HUDEP-2 (cell line): ENCODE measurements around the gene NCOA1.
"Not testable (repeated sequence)": the region's sequence is repeated elsewhere in the genome, so short reads cannot be mapped to it uniquely, and the experiment has no call there.

Experiments used
- DNase-seq, 76 experiments: peaks; one replicate each; lab custom pipeline; 2025; ENCODE audit not compliant: unreplicated experiment in 76 of 76; lab: John Stamatoyannopoulos, UW

Gene NCOA1

DNA sequence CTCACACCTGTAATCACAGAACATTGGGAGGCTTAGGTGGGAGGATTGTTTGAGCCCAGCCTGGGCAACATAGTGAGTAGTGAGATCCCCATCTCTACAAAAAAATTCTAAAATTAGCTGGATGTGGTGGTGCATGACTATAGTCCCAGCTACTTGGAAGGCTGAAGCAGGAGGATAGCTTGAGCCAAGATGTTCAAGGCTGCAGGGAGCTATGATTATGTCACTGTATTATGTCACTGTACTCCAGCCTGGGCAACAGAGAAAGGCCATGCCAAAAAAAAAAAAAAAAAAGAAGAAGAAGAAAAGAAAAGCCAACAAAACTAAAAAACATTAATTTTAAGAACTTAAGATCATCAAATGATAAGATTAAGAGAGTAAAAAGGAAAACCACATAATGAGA, 17.4 kb upstream of the NCOA1 start:
- DNase-seq, result no peak

DNA sequence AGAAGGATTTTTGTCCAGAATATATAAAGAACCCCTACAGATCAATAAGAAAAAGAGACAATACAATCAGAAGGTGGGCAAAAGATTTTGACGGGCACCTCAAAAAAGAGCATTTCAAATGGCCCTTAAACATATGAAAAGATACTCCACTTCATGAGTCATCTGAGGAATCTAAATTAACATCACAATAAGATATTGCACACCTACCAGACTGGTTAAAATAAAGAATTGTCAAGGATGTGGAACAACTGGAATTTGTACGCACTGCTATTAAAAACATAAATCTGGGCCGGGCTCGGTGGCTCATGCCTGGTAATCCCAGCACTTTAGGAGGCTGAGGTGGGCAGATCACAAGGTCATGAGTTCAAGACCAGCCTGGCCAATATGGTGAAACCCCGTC, 17.0 kb upstream of the NCOA1 start:
- no peak for DNase-seq

DNA sequence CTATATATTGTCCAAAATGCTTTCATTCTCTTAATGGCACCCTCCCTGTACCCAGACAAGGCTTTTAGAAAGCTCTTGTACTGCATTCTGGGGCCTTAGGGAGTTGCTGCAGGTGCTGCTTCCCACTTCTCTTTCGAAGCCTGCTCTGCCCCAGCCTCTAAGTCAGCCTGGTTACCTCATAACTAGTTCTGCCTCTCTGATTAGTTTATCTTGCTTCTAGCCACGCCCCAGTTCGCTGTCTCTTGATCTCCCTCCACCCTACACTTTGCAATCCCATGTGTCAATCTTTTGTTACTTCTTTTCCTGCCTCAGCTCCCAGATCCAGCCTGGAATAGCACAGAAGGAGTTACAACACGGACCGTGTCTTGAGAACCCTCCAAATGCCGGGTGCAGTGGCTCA, 13.8 kb upstream of the NCOA1 start:
- DNase-seq, result peak in 4 of 76 experiments; percentile 9 to 24 (median 18)

DNA sequence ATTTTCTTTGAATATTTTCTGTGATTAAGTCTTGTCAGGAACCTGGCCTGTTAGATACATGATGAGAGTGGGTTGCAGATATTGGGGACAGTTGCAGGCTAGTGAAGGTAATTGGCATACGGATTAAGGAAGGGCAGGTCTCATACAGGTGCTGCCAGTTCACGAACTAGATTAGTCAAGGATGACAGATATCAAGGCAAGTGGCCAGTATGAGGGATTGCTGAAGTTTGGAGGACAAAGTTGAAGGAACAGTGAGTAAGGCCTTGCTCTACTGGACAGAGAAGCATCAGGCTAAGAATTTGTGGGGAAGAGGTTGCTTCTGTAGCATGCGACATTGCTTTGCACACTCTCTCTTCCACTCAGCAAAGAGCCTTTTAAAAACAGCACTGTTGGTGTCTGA, 12.8 kb upstream of the NCOA1 start:
- DNase-seq, result no peak

DNA sequence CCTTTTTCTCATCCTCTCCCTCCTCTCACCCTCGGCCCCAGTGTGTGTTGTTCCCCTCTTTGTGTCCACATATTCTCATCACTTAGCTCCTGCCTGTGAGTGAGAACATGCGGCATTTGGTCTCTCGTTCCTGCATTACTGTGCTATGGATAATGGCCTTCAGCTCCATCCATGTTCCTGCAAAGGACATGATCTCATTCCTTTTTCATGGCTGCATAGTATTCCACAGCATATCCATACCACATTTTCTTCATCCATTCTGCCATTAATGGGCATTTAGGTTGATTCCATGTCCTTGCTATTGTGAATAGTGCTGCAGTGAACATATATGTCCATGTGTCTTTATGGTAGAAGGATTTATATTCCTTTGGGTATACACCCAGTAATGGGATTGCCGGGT, 10.8 kb upstream of the NCOA1 start:
- no peak for DNase-seq

DNA sequence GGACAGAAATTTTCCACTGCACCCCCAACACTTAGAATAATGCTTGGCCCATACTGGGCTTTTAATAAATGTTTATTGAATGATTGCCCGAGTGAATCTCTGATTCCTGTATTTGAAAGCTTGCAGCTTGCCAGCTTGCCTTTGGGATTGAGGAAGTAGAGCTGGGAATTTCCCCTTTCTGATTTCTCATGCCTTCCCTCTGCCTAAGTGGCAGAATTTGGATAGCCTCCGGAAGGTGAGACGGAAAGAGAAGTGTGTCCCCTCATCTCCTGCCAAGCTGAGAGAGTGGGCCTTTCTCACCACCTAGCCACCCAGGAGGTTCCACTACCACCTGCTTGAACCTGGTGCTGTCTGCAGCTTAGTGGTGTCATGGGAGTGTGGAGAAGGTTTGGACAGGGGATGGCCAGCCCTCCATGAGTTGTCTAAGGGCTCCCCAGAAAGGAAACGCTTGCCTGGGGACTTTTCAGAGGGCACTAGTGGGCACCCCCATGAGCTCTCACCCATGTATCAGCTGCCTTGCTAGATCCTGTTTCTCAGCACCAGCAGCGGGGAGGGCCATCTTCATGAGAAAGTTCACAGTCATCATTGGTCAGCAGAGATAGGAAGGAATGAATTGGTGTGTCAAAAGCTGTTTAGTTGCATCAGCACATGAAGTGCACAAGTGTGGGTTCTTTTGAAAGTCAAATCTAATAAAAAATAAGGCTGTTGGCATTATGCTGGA, 8.6 kb upstream of the NCOA1 start:
- peak in 14 of 76 experiments; percentile 6 to 44 (median 31) for DNase-seq

DNA sequence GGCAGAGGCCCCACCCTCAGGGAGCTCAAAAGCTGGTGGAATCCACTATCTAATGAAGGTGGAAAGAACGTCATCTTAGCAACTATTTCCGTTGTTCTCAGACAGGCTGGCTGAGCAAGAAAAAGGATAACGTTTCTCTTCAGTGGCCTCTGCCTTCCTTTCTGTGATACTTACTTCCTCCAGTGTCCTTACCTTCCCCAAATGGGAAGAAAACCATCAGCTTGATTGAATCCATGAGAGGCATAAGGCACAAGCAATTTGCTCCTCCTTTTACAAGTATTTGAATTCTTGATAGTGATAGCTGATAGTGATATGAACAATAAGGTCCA, 8.1 kb upstream of the NCOA1 start:
- DNase-seq, result peak in 1 of 76 experiments; percentile 46

DNA sequence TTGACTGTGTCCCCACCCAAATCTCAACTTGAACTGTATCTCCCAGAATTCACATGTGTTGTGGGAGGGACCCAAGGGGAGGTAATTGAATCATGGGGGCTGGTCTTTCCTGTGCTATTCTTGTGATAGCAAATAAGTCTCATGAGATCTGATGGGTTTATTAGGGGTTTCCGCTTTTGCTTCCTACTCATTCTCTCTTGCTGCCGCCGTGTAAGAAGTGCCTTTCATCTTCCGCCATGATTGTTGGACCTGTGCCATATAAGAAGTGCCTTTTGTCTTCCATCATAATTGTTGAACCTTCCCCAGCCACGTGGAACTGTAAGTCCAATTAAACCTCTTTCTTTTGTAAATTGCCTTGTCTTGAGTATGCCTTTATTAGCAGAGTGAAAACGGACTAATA, 6.4 kb upstream of the NCOA1 start:
- DNase-seq, result not testable (repeated sequence)

DNA sequence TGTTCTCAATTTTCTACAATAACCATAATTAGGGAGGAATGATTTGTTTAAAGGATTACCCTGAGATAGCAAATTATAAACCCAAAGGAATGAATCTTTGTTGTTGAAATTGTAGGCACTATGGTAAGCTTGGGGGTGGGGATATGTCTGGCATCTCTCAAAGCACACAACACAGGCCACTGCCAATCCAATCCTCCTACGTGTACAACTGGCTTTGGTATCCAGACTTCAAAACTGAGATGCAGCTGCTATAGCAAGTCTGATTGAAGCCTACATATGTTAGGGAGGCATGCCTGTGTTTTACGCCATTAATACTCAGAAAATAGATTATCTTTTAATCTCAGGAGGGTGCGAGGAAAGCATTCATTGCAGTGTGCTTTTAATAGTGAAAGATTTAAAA, 5.9 kb upstream of the NCOA1 start:
- DNase-seq, result no peak

DNA sequence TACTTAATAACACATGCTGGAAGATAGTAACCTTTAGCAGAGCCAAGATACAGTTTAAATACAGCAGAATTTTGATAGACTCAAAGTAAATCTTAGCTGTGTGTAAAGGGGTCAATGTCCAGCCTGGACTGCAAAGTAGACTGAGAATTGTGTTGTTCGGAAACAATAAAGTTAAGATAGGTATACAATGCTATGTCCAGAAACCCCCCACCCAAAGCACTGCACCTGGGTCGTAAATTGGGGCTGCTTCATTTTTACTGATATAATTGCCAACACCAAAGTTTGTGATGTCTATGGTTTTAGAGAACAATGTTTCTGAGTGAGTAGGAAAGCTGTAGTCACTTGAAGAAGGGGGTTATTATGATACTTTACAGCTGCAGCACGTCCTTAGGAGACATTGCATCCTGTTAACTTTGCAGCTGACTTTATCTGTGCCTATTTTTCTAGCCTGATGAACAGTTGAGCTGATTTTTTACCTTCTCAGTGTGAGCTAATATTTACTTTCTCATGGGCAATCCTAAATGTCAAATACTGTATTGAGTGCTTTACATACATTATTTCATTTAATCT, 4.3 kb upstream of the NCOA1 start:
- DNase-seq, result no peak

DNA sequence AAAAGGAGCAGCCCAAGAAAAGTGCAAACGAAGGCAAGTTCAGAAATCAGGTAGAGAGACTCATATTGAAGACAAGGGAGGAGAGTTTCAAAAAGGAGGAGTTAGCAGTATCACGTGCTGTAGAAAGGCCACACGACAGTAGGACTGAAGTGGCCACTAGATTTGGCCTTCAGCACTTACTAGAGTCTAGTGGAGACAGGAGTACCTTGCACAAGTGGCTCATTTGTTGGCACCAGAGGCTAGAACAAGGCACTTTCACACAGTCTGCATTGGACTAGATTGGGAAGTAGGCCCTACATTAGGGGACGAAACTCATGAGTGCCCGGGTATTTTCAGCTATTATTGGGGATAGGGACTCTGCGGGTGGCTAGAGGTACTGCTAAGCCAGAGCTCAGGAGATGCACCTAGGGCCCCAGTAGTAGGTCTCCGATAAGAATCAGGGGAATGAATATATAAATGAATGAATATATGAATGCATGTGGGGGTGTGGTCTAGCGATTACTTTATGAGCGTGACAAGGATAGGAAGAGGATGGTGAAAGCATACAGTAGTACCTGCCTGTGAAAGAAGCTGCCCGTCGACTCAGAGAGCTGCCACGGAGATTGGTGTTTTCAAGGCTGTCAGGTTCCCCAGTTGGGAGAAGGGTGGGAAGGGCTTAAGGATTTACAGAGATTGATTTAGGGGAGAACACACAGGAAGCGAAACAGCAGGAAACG, 1.4 kb upstream of the NCOA1 start:
- no peak for DNase-seq

DNA sequence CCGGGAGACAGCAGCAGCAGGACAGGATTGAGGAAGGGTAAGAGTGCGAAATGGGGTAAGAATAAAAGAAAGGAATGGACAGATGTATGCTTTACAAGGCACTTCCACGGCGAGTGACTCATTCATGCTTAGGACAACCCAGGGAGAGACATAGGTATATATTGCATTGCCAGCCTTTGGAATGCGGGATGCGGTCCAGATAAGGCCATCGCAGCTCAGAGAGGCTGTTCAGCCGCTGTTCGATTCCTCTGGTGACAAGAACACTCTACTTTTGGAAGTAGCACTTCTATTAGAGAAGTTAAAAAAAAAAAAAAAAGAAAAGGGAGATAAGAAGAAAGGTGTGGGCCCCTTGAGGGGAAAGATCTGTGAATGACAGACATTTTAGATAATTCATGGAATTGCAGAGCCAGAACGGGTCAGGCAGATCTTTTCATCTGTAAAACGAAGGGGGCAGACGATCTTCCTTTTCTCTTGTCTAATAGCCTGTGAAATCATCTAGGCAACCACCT, 819 bp upstream of the NCOA1 start:
- peak in 1 of 76 experiments; percentile 29 for DNase-seq

DNA sequence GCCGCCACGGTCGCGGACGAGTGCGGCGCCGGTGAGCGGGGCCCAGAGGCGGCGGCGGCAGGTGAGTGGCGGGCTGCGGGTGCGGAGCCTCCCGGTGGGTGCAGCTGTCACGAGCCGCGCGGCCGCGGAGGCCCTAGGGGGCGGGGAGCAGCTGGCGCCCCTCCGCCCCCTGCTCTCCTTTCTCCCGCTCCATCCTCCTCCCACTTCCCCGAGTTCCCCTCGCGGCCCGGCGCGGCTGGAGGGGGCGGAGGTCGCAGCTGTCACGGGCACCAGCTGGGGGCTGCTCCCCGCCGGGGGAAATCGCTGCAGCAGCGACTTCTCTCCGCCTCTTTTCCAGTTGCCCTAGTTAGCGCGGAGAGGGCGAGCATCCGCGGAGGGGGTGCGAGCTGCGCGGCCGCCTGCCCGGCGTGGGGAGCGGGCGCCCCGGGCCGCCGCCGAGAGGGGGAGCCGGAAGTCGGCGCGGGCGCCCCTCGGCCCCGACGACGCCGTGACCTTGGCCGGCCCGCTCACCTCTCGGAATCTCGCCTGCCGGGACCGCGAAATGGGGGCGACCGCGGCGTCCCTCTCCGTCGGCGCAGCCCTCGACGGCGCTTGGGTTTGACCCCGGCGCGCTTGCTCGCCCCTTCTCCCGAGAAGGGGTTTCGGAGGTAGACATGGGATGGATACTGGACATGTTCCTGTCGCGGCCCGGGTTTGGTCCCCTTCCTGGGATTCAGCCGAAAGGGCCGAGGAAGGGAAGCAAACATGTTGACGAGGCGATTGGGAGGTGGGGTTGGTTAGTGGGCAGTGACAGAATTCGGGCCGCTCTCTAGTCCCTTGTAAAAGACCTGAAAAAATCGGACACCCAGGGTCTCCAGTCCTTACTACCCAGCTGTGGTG, 727 bp downstream of the NCOA1 start:
- peak in 2 of 76 experiments; percentile 13 to 26 for DNase-seq

DNA sequence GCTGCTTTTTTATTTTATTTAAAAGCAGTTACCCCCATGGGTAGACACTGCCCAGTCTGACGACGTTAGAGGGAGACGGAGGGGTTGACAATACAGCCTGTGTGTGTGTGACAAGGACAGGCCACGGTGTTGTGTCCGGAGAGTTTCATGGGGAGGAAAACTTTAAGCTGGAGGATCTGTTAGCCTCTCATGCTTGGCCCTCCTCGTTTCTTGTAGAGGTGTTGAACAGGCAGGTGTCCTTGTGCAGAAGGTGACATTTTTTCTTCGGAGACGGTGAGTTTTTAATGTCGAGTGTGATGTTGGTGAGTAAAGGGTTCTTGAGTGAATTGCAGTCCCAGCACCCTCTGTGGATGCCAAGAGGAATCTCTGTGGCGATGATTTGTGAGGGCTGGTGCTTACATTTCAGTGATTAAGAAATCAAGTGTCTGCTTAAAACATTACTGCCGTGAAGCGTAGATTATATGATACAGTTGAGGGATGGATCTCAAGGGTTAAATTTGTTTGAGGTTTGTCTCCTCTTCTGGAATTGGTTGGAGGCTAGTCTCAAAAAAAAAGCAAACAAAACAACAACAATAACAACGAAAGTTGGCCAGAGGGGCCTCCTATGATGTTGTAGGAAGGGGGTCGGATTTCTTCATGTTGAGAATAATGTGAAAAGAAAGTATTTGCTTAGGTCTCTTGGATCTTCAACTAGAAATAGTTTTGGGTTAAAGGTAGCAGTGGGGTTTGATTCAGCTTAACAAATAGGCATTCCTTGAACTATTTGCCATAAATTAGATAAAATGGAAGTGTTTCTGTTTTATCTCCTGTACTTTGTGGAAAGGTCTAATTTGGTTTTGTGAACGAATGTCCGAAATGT, 1.6 kb downstream of the NCOA1 start:
- no peak for DNase-seq

DNA sequence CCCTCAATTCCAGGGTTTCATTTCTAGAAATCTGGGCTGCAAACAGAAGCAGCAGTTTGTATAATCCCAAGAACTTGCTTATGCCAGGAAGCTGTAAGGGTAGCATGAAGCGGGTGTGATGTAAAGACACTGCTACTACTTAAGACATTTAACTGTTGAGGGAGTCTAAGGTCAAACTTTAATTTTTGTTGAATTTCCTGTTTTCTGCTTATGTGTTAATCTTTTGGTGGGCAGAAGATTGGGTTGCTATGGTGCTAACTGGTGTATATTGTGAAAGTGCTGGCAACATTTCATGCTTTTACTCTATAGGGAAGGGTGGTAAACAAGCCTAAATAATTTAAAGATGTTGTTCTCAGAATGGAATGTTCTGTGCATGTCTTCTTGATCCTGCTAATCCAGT, 2.7 kb downstream of the NCOA1 start:
- no peak for DNase-seq

DNA sequence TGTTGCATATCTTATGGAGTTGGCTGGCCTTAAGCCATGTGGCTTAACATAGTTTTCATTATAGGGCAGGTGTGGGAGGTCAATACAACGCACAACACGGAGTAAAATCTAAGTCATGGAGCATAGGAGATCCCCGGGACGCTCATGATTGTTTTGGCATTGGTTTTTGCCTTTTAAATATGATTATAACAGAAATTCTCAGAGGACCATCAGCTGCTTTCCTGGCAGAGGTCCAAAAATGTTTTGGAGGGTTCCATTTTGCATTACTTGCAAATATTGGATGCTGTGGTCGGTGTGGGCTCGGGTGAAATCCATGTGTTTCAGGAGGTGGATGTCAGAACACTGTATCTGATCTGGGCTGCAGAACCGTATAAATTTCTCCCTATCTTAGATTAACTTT, 3.4 kb downstream of the NCOA1 start:
- no peak for DNase-seq

DNA sequence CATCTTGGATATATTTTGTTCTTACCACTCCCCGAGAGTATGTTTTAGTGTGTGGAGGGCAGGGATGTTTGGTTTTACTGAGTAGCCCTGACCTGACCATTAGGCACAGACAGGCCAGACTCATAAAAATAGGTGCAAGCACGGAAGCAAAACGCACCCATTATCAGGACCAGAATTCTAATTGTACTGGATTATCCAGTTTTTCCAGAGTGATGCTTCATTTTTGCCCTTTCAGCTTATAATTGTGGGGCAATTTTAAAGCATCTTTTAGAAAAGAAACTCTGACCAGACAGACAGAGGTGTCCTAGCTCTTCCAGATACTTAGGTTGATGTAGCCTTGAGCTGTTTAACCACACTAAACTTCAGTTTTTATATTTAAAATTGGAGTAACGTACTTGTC, 4.4 kb downstream of the NCOA1 start:
- no peak for DNase-seq

DNA sequence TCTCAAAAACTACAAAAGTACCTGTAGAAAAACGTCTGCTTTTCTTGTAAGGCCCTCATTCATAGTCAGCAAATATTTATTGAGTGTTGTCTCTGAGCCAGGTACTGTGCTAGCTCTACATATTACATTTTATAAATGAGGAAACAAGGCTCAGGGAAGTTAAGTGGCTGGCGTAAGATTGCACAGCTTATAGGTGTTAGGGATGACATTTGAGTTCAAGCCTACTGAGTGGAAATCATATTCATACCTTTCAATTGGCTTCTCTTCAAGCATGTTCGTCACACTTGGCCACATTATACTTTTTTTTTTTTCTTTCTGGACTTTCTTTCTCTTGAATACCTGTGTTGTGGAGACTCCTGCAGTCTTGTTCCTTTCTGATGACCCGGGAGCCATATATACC, 5.9 kb downstream of the NCOA1 start:
- no peak for DNase-seq

DNA sequence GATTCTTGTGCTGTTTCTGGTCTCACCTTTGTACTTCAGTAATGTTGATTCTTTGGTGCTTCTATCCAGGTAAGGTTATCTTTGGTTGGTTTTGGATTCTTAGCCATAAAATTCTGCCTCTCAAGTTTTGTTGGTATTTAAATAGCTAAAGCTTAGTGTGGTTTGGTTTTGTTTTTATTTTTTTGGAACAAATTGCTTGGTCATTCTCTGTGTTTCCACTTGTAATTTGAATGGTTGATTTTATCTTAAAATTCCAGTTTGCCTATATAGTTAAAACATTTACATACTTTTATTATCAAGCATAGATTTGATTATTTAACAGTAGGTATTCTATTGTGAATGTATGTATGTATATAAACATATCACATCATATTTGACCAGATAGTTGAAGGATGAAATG, 6.6 kb downstream of the NCOA1 start:
- no peak for DNase-seq

DNA sequence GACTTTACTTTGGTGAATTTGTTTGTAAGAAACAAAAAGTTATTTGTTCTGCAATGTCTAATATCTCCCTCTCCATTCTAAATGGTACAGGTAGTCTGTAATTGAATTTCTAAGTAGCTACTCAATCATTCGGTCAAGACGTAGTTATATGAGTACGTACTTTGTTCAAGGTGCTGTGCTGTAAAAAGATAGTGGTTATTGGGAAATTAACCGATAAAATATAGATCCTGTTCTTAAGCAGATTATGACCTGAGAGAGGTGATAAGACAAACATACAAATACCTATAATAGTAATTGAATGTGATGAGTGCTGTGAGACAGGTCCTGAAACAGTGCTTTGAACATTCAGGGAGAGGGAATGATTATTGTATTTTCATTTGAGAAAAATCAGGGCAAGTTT, 7.1 kb downstream of the NCOA1 start:
- no peak for DNase-seq
